ENCODE data around the gene PEAK1. TPM values are rescaled to one million over a fixed set of nuclear protein-coding genes. Genes with fewer than 3 reads are reported as not detected.

The PEAK1 gene
- polyA plus RNA-seq, 1 donor (not counting 4 experiments of a cell fraction or from before 2014, with no cell fraction given): 5.9 TPM

DNA sequence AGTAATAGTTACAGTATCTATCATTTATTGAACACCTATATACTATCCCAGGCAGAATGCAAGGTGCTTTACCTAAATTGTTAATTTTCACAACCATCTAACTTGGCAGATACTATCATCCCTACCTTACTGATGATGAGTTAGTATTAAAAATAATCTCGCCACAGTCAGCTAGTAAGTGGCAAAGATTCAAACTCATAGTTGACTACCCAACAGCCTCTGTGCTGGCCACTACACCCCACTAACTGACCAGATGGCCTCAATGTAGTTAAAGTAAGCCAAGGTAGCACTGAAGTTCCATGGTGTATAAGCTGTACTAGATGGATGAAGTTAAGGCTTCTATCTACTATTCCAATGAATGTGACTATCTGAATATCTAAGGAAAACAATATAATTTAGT lies 44.8 kb downstream of the PEAK1 start:
- no peaks in the 10 kb centered on the region for H3K79me2 ChIP-seq (ENCODE audit: control insufficient read depth, insufficient read depth, low read length)
- no peaks in the 10 kb centered on the region for H3K9me1 ChIP-seq (ENCODE audit: control insufficient read depth, extremely low read depth, insufficient read depth, low read length)
- FAIRE-seq (no peak), DNase-seq (ENCODE audit: low read depth, low spot score) (no peak)
- no peak overlapping the region for H3K4me2 ChIP-seq (ENCODE audit: control insufficient read depth, extremely low read depth, insufficient read depth, low read depth, low read length)
- no peaks in the 10 kb centered on the region for H3K27me3 ChIP-seq (ENCODE audit: control insufficient read depth, extremely low read depth, insufficient read depth, low read length)
- H3K4me3 ChIP-seq (ENCODE audit: control insufficient read depth in 2 of 3, extremely low read depth in 1 of 3, insufficient read depth in 2 of 3, low read depth in 1 of 3, low read length in 3 of 3): no peak overlapping the region
- H3K9ac ChIP-seq (ENCODE audit: control insufficient read depth, extremely low read depth, insufficient read depth, low read length): no peak overlapping the region
- no peaks in the 10 kb centered on the region for H3K9me3 ChIP-seq (ENCODE audit: control insufficient read depth, low read depth, low read length)
- H4K20me1 ChIP-seq (ENCODE audit: control insufficient read depth, extremely low read depth, insufficient read depth, low read length): no peaks in the 10 kb centered on the region
- TF ChIP-seq, protein P1, sequence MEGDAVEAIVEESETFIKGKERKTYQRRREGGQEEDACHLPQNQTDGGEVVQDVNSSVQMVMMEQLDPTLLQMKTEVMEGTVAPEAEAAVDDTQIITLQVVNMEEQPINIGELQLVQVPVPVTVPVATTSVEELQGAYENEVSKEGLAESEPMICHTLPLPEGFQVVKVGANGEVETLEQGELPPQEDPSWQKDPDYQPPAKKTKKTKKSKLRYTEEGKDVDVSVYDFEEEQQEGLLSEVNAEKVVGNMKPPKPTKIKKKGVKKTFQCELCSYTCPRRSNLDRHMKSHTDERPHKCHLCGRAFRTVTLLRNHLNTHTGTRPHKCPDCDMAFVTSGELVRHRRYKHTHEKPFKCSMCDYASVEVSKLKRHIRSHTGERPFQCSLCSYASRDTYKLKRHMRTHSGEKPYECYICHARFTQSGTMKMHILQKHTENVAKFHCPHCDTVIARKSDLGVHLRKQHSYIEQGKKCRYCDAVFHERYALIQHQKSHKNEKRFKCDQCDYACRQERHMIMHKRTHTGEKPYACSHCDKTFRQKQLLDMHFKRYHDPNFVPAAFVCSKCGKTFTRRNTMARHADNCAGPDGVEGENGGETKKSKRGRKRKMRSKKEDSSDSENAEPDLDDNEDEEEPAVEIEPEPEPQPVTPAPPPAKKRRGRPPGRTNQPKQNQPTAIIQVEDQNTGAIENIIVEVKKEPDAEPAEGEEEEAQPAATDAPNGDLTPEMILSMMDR (optimal IDR thresholded peaks at IDR 0.05 in 1 of 3, IDR thresholded peaks at IDR 0.05 in 1 of 3, conservative IDR thresholded peaks at IDR 0.05 in 1 of 3; ENCODE audit: extremely low read depth in 1 of 3, insufficient read depth in 2 of 3, low read length in 3 of 3): no peak
- no peak for TF ChIP-seq EZH2 (IDR thresholded peaks at IDR 0.05; ENCODE audit: low read length)
- no peak overlapping the region for H3K27ac ChIP-seq (ENCODE audit: control insufficient read depth, insufficient read depth, low read length)
- no peaks in the 10 kb centered on the region for H3K4me1 ChIP-seq (ENCODE audit: control insufficient read depth, extremely low read depth, insufficient read depth, low read length)
- dilution Hi-C loops (cut with MboI; ENCODE audit: extremely low pct_ligation_motif_present, low sequenced_read_pairs): no loop called here
- H2AFZ ChIP-seq (ENCODE audit: control insufficient read depth, low read length): no peak overlapping the region
- no peaks in the 10 kb centered on the region for H3K36me3 ChIP-seq (ENCODE audit: control insufficient read depth in 2 of 2, extremely low read depth in 1 of 2, insufficient read depth in 2 of 2, low read length in 2 of 2)

DNA sequence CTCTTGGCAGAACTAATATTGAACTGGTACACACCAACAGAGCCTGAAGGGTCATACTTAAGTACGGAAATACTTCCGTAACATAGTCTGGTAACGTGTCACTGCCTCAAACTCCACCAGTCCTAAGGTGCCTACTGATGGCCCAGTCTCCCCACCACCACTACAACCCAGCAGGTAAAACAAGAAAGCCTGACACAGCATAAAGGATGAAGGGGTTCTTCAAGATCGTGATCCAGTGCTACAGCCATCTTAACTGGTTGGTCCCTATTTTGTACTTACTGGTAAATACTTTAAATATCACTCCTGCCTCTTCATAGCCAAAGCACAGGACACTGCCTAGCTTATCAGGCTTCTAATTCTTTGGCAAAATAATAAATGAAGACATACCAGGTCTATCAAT lies 46.5 kb downstream of the PEAK1 start:
- Histone ChIP-seq H4K20me1 (ENCODE audit: control insufficient read depth, extremely low read depth, insufficient read depth, low read length) (no peaks in the 10 kb centered on the region), H3K36me3 (ENCODE audit: control insufficient read depth in 2 of 2, extremely low read depth in 1 of 2, insufficient read depth in 2 of 2, low read length in 2 of 2) (no peaks in the 10 kb centered on the region), H3K27ac (ENCODE audit: control insufficient read depth, insufficient read depth, low read length) (no peak overlapping the region), H3K27me3 (ENCODE audit: control insufficient read depth, extremely low read depth, insufficient read depth, low read length) (no peaks in the 10 kb centered on the region), H3K4me1 (ENCODE audit: control insufficient read depth, extremely low read depth, insufficient read depth, low read length) (no peaks in the 10 kb centered on the region), H3K9ac (ENCODE audit: control insufficient read depth, extremely low read depth, insufficient read depth, low read length) (no peak overlapping the region), H3K79me2 (ENCODE audit: control insufficient read depth, insufficient read depth, low read length) (no peaks in the 10 kb centered on the region), H3K4me3 (ENCODE audit: control insufficient read depth in 2 of 3, extremely low read depth in 1 of 3, insufficient read depth in 2 of 3, low read depth in 1 of 3, low read length in 3 of 3) (no peak overlapping the region), H3K4me2 (ENCODE audit: control insufficient read depth, extremely low read depth, insufficient read depth, low read depth, low read length) (no peak overlapping the region), H2AFZ (ENCODE audit: control insufficient read depth, low read length) (no peak overlapping the region), H3K9me1 (ENCODE audit: control insufficient read depth, extremely low read depth, insufficient read depth, low read length) (no peaks in the 10 kb centered on the region), H3K9me3 (ENCODE audit: control insufficient read depth, low read depth, low read length) (no peaks in the 10 kb centered on the region)
- no peak for TF ChIP-seq EZH2 (IDR thresholded peaks at IDR 0.05; ENCODE audit: low read length)
- TF ChIP-seq, protein P1 (optimal IDR thresholded peaks at IDR 0.05 in 1 of 3, IDR thresholded peaks at IDR 0.05 in 1 of 3, conservative IDR thresholded peaks at IDR 0.05 in 1 of 3; ENCODE audit: extremely low read depth in 1 of 3, insufficient read depth in 2 of 3, low read length in 3 of 3): no peak
- dilution Hi-C loops (cut with MboI; ENCODE audit: extremely low pct_ligation_motif_present, low sequenced_read_pairs): no loop called here
- FAIRE-seq: no peak
- DNase-seq (ENCODE audit: low read depth, low spot score): no peak

All from keratinocyte (primary cell).